Ishikawa (cell line): ENCODE measurements around the gene ROBO3.

Source experiments
- EP300 ChIP-seq: IDR thresholded peaks from 2 replicates; pipeline ENCODE4 v1.6.1; 2012; ENCODE audit warnings: borderline replicate concordance
- FOXM1 ChIP-seq: IDR thresholded peaks from 2 replicates; pipeline ENCODE4 v1.6.1; 2012; ENCODE audit warnings: low read depth, borderline replicate concordance
- MAX ChIP-seq: IDR thresholded peaks from 2 replicates; pipeline ENCODE4 v1.6.1; 2012
- RAD21 ChIP-seq: IDR thresholded peaks from 2 replicates; pipeline ENCODE4 v1.6.1; 2012; ENCODE audit warnings: low read depth
- TCF12 ChIP-seq: IDR thresholded peaks from 2 replicates; pipeline ENCODE4 v1.6.1; 2012; ENCODE audit warnings: low read depth
- USF1 ChIP-seq: IDR thresholded peaks from 2 replicates; pipeline ENCODE4 v1.6.1; 2012
- YY1 ChIP-seq: IDR thresholded peaks from 2 replicates; pipeline ENCODE4 v1.6.1; 2012; ENCODE audit warnings: low read depth

GRCh38 chr11:124880290-124880611 lies 15.0 kb downstream of the ROBO3 start:
- TF ChIP-seq USF1 (no peak), MAX (no peak), FOXM1 (no peak), TCF12 (no peak), RAD21 (no peak), YY1 (no peak), EP300 (no peak)
